HG03108 (cell line): Measurements from ENCODE around the gene RSBN1L.

Experiments
- ATAC-seq: cut with Tn5 transposase; IDR thresholded peaks from one replicate; pipeline ENCODE4 v1.9.1; 2021; ENCODE audit warnings: moderate library complexity; ENCODE audit not compliant: unreplicated experiment

Gene RSBN1L

GRCh38 chr7:77799078-77799964 is 103.1 kb downstream of the RSBN1L start:
- ATAC-seq = no peak

DNA sequence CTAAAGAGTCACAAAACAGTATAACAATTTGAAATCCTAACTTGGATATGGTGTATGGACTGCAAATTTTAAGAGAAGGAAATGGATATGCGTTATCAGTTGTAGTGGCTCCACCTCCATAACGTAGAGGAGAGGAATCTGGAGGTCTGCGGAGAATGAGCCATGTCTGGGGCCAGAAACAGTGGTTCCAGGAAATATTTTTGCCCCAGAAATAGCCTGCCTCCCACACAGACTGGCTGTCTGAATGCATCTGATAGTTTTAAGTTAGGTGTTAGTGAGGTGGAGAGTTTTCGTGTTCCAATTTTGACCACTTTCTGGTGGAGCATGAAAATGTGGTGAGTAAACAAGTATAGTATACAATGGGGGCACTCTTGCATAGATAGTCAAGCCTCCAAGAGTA is 103.9 kb downstream of the RSBN1L start:
- no peak for ATAC-seq

DNA sequence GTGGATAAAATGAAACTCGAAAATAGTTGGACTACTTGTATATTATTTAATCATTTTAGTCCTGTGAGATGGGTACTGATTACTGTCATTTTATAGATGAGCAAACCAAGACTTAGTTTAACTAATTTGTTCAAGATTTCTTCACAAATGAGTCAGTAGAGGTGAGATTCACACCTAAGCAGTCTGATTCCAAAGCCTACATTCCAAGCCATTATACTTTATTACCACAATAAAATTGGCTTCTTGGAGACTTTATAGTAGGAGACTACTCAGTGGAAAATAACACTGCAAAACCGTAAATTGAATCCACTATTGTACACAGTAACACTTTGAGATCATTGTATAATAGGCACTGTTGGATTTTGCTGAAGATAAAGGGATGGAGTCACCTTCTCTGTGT is 104.5 kb downstream of the RSBN1L start:
- ATAC-seq = no peak

DNA sequence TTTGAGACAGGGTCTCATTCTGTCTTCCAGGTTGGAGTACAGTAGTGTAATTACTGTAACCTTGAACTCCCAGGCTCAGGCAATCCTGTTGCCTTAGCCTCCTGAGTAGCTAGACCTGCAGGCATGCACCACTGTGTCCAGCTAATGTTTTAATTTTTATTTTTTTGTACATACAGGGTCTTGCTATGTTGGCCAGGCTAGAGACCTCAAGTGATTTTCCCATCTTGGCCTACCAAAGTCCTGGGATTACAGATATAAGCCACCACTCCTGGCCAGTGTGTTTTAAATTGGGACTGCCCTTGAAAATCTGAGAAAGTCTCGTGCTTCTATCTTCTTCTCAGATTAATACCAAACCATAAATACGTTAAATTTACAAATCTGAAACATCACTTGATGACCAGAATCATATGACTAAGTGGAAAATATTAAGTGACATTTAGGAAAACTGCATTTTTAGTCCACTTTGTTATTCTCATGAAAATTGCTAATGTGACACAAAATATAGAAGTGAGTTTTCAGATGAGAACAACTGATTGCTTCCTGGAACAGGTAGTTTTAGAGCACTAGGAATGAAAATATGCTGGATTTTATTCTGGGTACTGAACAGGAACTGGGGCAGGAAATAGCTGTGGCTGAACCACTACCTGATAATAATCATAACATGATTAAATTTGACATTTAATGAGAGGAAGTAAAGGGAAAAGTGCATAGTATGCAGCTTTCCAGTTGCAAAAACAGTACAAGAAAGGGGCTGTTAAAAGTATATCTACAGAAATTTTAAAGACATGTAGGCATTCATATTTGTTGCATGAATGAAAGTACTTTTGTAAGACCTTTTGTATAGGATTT is 106.5 kb downstream of the RSBN1L start:
- no peak for ATAC-seq

DNA sequence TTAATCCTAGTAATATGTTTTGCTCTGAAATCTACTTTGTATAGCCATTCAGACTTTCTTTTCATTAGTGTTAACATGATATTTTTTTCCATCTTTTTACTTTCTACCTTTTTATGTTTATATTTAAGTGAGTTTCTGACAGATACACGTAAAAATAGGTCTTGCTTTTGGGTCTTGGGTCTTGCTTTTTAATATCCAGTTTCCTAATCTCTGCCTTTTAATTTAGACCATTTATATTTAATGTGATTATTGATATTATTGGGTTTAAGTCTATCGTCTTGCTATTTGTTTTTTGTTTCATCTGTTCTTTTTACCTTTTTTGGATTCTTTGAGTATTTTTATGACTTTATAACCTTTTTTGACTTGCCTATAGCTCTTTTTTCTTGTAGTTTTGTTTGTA is 110.2 kb downstream of the RSBN1L start:
- ATAC-seq = no peak

DNA sequence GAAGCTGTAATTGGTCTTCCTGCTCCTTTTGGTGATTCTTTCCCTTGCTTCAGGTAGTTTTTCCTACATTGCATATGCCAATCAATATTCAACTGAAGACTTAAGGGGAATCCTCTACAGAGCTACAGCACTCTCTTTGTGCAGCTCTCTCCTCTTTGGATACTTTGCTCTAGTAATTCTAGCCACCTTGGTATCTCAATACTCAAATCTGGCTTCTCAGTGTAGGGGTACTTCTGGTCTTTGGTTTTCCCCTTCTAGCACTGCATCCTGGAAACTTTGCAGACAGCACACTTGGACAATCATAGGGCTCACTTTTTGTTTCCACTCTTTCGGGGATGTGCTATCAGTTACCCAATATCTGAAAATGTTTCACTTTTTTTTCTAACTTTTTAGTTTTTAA is 112.3 kb downstream of the RSBN1L start:
- no peak for ATAC-seq

DNA sequence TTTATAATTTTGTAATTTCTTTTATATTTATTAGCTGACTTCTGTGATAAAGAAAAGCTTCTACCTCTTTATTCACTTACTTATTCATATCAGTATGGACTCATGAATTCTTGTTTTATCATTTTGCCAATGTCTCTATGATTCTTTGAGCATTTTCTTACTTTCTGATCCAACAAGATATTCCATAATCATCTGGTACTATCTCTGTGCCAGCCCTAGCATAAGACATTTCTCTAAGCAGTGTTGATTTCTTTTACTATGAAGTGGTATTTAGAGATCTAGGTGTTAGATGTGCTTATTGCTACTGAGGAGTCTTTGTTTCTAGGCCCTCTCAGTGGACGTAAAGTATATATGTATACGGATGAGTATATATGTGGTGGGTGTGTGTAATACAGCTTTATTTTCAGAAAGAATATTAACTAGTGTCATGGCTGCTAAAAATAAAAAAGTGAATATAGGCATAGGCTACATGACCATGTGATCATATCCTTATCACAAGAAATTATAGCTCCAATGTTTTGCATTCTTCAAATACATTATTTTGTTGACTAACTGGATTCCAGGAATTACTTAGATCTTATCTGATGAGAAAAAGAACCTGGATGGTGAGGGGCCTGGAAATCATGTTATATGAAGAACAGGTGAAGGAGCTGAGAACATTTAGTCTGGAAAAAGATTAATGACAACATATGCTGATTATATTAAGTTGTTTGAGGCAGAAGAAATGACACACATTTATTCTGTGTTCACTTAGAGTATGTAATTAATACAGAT is 115.4 kb downstream of the RSBN1L start:
- ATAC-seq = no peak

GRCh38 chr7:77812290-77812685 is 116.0 kb downstream of the RSBN1L start:
- no peak for ATAC-seq

- no peak for ATAC-seq
Measured at GRCh38 chr7:77813180-77813579, 116.9 kb downstream of the RSBN1L start.

DNA sequence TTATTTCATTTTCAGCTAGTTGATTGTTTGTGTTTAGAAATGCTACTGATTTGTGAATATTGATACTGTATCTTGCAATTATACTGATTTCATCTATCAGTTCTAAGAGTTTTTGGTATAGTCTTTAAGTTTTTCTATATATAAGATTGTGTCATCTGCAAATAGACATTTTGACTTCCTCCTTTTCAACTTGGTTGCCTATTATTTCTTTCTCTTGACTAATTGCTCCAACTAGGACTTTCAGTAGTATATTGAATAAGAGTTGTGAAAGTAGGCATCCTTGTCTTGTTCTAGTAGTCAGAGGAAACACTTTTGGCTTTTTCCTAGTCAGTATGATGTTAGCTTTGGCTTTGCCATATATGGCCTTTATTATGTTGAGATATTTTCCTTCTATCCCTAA is 122.8 kb downstream of the RSBN1L start:
- no peak for ATAC-seq

DNA sequence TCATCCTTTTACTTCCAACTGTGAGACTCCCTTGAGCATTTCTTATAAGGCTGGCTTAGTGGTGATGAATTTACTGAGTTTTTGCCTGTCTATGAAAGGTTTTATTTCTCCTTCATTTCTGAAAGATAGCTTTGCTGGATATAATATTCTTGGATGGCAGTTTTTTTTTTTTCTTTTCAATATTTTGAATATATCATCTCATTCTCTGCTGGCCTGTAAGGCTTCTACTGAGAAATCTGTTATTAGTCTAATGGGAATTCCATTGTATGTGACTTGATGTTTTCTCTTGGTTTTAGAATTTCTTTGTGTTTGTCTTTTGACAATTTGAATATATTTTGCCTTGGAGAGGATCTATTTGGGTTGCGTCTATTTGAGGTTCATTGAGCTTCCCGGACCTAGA is 124.7 kb downstream of the RSBN1L start:
- ATAC-seq = no peak

- no peak for ATAC-seq
Measured at GRCh38 chr7:77822269-77822668, 126.0 kb downstream of the RSBN1L start.

DNA sequence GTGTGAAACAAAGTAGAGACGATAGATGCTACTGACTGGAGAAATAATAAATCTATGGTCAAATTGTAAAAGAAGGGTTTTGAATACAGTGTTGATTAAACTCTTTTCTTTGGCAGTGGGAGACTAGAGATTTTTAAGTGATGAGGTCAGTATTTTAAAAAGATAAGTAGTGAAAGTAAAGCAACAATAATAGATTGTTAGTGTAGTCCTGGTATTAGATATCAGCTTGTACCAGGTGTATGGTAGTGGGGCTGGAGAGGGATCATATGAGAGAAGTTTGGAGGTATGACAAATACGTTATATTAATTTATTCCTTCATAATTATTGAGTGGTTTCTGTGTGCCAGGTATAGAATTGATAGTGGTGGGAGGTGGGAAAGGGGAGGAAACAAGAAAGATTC is 127.5 kb downstream of the RSBN1L start:
- ATAC-seq = peak; percentile 27

- ATAC-seq = no peak
Measured at GRCh38 chr7:77824636-77825035, 128.4 kb downstream of the RSBN1L start.

GRCh38 chr7:77825131-77825530 is 128.9 kb downstream of the RSBN1L start:
- ATAC-seq = no peak

- ATAC-seq = no peak
Measured at GRCh38 chr7:77826300-77826699, 130.0 kb downstream of the RSBN1L start.

- ATAC-seq = no peak
Measured at GRCh38 chr7:77827999-77828398, 131.7 kb downstream of the RSBN1L start.

GRCh38 chr7:77830649-77831355 is 134.5 kb downstream of the RSBN1L start:
- ATAC-seq = no peak

DNA sequence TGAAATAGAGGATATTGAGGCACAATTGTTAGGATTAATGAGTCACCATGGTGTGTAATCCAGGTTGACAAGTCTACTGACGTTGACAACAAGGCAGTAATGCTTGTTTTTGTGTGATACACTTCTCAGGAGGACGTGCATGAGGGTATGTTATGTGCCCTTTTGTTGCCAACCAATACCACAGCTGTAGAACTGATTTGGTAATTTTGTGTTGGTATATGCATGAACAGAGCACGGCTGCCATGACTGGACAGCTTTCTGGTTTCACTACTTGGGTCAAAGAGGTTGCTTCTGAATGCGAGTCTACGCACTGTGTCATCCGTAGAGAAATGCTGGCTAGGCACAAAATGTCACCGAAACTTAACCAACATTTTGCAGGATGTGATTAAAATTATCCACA is 135.2 kb downstream of the RSBN1L start:
- no peak for ATAC-seq

GRCh38 chr7:77831953-77832352 is 135.7 kb downstream of the RSBN1L start:
- no peak for ATAC-seq
